PFSK-1 (cell line): ENCODE results near the gene TSPAN18.

Source experiments
- FOXP2 ChIP-seq: optimal IDR thresholded peaks from 2 replicates; pipeline ENCODE3; 2011; ENCODE audit warnings: borderline replicate concordance, control low read depth, inconsistent platforms; ENCODE audit not compliant: insufficient read depth; ENCODE audit errors: extremely low read length, extremely low read depth
- POLR2AphosphoS5 ChIP-seq: IDR thresholded peaks from 2 replicates; pipeline ENCODE4 v1.6.1; 2012; ENCODE audit warnings: low read depth, mild to moderate bottlenecking, control low read depth, low read length, moderate library complexity
- SIN3A ChIP-seq: IDR thresholded peaks from 2 replicates; pipeline ENCODE4 v1.6.1; 2012; ENCODE audit warnings: mild to moderate bottlenecking, low read length, moderate library complexity, borderline replicate concordance; ENCODE audit not compliant: insufficient read depth
- TAF1 ChIP-seq: IDR thresholded peaks from 2 replicates; pipeline ENCODE4 v1.6.1; 2012; ENCODE audit warnings: low read length, control low read depth, borderline replicate concordance; ENCODE audit not compliant: insufficient read depth
- TF ChIP-seq, protein P1 (sequence below), 2 experiments: IDR thresholded peaks; 2 replicates each; pipeline versions ENCODE4 v1.6.1 to v1.8.0; 2011 to 2012; ENCODE audit warnings: low read depth in 2 of 2, low read length in 2 of 2, control low read depth in 1 of 2, inconsistent platforms in 1 of 2, mild to moderate bottlenecking in 1 of 2, moderate library complexity in 1 of 2; ENCODE audit not compliant: insufficient read depth in 1 of 2

The TSPAN18 gene

DNA sequence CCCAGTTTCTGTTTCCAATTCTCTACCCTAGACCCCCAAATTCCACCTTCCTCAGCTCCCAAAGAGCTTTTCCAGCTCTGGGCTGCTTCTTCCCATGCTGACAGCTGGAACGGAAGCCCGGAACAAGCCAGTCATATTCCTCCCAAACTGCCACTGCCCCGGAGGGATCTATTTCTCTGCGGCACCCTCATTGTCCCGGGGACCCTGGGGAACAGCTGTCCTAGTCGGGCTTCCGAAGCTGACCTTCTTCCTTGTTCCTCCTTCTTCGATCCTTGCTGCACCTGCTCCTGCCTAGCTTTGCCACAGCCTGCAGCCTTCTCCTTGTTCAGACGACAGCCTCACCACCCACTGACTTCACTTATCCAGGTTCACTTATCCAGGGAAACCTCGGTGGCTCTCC lies 105.7 kb downstream of the TSPAN18 start:
- TF ChIP-seq TAF1 = no peak
- TF ChIP-seq SIN3A = no peak
- TF ChIP-seq FOXP2 = no peak

DNA sequence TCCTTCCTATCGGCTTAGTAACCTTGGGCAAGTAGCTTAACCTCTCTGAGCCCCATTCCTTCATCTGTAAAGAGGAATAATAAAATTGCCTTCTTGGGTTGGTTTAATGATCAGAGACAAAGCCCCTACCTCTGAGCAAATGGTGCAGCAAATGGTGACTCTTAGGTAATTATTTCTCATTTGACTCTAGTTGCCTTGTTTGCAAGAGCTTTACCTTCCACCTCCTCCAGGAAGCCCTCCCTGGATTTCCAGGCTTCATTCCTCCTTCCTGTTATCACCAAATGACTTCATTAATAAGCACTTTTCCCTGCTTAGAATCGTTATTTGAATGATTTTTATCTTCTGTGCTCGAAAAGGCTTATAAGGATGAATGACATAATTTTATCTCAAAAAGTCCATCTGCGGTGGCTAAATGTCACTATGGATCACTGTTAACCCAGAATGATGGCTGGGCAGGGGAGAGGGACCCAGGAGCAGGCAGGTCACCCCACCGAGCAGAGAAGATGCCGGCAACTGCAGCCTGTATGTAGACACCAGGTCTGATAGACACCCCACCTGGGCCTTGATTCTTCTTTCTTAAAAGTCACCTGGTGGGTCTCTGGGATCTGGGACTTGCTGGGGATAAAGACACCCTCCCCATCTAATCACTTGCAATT lies 106.6 kb downstream of the TSPAN18 start:
- TF ChIP-seq, protein P1, sequence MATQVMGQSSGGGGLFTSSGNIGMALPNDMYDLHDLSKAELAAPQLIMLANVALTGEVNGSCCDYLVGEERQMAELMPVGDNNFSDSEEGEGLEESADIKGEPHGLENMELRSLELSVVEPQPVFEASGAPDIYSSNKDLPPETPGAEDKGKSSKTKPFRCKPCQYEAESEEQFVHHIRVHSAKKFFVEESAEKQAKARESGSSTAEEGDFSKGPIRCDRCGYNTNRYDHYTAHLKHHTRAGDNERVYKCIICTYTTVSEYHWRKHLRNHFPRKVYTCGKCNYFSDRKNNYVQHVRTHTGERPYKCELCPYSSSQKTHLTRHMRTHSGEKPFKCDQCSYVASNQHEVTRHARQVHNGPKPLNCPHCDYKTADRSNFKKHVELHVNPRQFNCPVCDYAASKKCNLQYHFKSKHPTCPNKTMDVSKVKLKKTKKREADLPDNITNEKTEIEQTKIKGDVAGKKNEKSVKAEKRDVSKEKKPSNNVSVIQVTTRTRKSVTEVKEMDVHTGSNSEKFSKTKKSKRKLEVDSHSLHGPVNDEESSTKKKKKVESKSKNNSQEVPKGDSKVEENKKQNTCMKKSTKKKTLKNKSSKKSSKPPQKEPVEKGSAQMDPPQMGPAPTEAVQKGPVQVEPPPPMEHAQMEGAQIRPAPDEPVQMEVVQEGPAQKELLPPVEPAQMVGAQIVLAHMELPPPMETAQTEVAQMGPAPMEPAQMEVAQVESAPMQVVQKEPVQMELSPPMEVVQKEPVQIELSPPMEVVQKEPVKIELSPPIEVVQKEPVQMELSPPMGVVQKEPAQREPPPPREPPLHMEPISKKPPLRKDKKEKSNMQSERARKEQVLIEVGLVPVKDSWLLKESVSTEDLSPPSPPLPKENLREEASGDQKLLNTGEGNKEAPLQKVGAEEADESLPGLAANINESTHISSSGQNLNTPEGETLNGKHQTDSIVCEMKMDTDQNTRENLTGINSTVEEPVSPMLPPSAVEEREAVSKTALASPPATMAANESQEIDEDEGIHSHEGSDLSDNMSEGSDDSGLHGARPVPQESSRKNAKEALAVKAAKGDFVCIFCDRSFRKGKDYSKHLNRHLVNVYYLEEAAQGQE (IDR thresholded peaks at IDR 0.05; ENCODE audit: insufficient read depth in 1 of 2, low read depth in 2 of 2, low read length in 2 of 2) = no peak
- TF ChIP-seq SIN3A = no peak
- no peak for TF ChIP-seq POLR2AphosphoS5
- no peak for TF ChIP-seq FOXP2
- TF ChIP-seq TAF1 = no peak

DNA sequence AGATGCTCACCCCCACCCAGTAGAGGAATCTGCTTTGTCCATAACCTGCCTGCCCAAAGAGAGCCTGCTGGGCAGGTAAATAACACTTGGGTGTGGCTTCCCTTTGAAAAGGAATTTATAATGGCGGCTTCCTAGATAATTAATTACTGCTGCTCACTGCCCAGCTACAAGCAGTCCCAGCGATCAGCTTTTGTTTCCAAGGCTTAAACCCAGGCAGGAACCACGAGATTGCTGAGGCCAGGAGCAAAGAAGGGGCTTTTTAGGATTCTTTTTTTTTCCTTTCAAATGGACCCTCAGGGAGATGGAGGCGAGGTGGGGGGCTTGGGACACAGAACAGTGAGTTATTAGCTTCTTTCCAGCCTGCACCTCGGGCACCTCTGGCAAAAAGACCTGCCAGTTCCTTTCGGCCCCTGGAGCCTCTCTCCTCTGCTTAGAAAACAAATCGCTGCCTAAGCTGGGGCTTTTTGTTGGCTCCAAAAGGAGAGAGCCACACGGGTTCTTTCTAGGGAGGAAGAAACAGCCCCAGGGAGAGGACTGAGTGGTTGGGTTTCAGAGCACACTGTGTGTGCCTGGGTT lies 107.2 kb downstream of the TSPAN18 start:
- TF ChIP-seq TAF1 (no peak), POLR2AphosphoS5 (no peak), SIN3A (no peak), FOXP2 (no peak)
- TF ChIP-seq, protein P1 (IDR thresholded peaks at IDR 0.05; ENCODE audit: insufficient read depth in 1 of 2, low read depth in 2 of 2, low read length in 2 of 2) = no peak

DNA sequence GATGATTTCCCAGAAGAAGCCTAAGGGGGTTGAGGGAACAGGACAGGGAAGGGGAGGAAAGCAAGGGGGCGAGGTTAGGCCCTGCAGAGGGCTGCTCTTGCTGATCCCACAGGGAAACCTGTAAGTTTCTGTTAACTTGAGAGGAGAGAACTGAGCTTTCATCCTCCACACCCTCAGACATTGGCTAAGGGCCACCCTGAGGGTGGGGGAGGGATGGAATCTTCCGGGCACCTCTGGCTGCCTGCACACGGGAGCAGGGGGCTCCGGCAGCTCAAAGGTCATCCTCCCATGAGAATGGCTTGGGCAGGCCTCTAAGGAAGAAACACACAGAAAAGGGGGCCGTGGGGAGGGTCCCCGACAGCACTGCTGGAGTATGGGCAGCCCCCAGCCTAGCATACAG lies 108.1 kb downstream of the TSPAN18 start:
- TF ChIP-seq POLR2AphosphoS5 (no peak), TAF1 (no peak), FOXP2 (no peak), SIN3A (no peak)
- TF ChIP-seq, protein P1 (IDR thresholded peaks at IDR 0.05; ENCODE audit: insufficient read depth in 1 of 2, low read depth in 2 of 2, low read length in 2 of 2) = no peak

DNA sequence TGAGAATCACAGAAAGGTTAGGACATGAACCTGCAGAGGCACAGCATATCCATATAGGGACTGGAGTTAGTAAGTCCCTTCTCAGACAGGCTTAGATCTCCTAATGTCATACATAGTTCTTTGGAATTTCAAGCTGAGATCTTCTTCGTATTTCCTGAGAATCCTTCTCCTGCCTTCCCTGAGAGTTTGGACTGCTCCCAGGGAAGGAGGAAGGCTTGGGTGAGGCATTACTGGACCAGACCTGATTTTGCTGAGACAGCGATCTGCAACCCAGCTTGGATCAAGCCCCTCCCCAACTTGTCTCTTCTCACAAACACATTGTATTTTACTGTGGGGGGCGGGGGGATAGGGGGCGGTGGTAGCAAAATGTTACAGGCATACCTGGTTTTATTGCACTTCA lies 108.5 kb downstream of the TSPAN18 start:
- TF ChIP-seq, protein P1 (IDR thresholded peaks at IDR 0.05; ENCODE audit: insufficient read depth in 1 of 2, low read depth in 2 of 2, low read length in 2 of 2) = no peak
- TF ChIP-seq POLR2AphosphoS5 = no peak
- no peak for TF ChIP-seq FOXP2
- no peak for TF ChIP-seq SIN3A
- no peak for TF ChIP-seq TAF1
